HL-60/S4 treated with phorbol 12-myristate 13-acetate at 8.2 ng/mL for 4 days and 3 days (cell line): ENCODE results near the gene SYNE1.

ENCODE experiments used
- in situ Hi-C: fragments of 300-500 bp; cut with MboI; formaldehyde crosslinking; loops from 2 replicates; pipeline ENCODE4 v1.15.0; 2022; ENCODE audit warnings: low sequenced_read_pairs

Gene SYNE1

DNA sequence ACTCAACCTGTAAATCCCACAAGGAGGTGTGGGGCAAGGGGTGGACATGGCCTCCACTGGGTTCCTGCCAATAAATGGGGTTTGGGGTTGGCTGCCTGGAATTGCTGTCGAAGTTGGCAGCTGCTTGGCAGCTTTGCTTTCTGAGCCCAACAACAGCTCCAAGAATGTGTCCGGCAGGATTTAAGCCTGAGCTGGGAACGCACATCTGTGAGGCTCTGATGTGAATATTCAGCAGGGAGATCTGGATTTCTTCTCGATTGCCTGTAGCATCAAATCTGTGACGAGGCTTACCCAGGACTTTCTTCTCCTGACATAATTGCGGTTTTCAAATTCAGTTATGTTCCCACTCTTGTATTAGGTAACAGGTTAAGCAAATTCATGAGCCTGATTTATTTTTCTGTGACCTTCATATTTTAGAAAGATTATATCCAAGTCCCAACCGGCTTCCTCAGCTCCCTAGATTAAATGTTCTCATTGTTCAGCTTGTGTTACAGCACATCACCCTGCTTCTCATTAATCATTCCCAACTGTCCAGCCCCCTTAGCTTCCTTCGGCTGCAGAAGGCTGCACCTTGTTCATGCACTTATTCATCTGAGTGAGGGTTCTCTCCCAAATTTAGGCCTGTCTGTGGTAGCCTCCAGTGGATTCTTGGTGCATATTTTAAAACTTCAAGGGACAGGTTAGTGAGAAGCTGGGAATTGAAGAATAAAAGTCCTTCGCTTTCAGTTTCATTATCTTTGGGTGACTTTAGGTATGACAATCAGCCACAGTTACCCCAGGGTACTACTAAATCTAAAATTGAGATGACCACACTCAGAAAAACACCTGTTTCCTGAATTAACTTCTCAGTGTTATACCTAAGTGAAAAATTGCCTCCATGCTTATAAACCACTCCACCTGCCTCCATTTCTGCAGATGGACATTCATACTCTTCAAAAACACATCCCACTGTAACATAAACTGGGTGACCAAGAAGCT is 519.7 kb downstream of the SYNE1 start:
- in situ Hi-C loops, result no loop called here

GRCh38 chr6:152112491-152113261 is 524.5 kb downstream of the SYNE1 start:
- in situ Hi-C loops, result no loop called here

GRCh38 chr6:152110886-152111820 is 526.0 kb downstream of the SYNE1 start:
- in situ Hi-C loops, result no loop called here

GRCh38 chr6:152107973-152108372 is 529.2 kb downstream of the SYNE1 start:
- in situ Hi-C loops, result no loop called here

DNA sequence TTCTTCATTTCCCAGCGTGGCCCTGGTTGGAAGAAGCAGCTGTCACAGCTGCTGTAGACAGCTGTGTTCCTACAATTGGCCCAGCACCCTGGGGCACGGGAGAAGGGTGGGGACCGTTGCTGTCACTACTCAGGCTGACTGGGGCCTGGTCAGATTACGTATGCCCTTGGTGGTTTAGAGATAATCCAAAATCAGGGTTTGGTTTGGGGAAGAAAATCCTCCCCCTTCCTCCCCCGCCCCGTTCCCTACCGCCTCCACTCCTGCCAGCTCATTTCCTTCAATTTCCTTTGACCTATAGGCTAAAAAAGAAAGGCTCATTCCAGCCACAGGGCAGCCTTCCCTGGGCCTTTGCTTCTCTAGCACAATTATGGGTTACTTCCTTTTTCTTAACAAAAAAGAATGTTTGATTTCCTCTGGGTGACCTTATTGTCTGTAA is 537.0 kb downstream of the SYNE1 start:
- in situ Hi-C loops, result no loop called here

DNA sequence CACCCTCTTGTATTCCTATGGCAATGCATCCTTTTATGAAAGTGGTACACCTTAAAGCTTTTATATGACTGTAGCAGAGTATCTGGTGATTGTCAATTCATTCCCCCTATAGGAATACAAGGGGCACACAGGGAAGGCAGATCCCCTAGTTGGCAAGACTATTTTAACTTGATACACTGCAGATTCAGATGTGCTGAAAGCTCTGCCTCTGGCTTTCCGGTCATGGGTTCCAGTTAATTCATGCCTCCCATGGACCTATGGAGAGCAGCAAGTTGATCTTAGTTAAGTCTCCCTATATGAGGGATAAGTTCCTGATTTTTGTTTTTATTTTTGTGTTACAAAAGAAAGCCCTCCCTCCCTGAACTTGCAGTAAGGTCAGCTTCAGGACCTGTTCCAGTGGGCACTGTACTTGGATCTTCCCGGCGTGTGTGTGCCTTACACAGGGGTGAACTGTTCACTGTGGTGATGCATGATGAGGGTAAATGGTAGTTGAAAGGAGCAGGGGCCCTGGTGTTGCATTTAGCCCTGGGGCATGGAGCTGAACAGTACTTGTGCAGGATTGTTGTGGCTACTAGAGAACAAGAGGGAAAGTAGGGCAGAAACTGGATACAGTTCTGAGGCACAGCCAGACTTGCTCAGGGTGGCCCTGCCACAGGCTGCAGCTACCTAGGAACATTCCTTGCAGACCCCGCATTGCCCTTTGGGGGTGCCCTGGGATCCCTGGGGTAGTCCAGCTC is 537.5 kb downstream of the SYNE1 start:
- in situ Hi-C loops, result no loop called here

GRCh38 chr6:152098683-152099082 is 538.5 kb downstream of the SYNE1 start:
- in situ Hi-C loops, result no loop called here

DNA sequence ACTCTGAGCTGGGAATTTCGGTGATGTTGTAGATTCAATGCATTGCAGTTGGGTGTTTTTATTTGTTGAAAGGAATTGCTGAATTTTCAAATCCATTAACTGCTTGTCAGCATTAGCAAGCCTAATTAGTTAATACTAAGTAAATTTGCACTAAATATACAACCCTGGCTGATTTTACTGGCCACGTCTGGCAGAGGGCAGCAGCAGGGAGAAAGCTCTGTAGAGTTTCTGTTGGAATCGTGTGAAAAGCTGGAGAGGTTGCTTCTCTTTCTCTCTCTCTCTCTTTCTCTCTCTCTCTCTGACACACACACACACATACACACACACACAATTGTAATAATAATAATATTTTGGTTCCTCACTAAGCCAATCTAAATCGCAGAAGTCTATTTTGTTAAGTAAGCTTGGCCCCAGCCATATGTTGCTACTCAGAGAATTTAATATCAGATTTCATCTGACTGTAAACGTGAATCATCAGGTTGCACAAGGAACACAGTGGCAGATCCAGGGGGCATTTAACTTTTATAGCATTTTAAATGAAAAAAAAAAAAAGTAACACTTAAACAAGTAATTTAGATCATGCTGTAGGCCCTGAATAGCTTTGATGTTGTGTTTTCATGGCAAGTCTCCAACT is 540.2 kb downstream of the SYNE1 start:
- in situ Hi-C loops, result no loop called here

DNA sequence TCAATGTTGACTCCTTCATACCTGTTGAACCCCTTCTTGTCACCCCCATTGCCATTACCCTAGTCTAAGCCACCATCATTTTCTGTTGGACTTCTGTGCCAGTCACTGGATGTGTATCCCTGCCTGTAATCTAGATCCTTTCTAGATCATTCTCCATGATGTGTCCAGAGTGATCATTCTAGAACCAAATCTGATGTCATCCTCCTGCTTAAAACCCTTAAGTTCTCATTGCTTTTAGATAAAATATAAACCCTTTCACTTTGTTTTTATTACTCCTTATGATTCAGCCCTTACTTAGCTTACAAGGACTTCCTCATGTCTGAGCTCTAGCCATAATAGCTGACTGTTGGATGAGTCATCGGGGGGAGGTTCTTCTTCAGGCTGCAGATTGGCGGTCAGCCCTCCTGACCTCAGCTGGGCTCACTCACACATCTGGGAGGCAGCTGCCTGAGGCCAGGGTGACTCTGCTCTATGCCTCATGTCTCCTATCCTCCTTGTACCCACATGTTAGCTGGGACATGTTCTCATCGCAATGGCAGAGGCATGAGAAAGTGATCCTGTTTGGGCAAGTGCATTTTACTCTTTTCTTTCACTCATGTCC is 542.1 kb downstream of the SYNE1 start:
- in situ Hi-C loops, result no loop called here

- in situ Hi-C loops, result no loop called here
These were observed 542.9 kb downstream of the SYNE1 start for GRCh38 chr6:152094276-152094675.

- in situ Hi-C loops, result no loop called here
These were observed 543.5 kb downstream of the SYNE1 start for GRCh38 chr6:152093711-152094110.

- in situ Hi-C loops, result no loop called here
These were observed 545.3 kb downstream of the SYNE1 start for GRCh38 chr6:152091851-152092341.

DNA sequence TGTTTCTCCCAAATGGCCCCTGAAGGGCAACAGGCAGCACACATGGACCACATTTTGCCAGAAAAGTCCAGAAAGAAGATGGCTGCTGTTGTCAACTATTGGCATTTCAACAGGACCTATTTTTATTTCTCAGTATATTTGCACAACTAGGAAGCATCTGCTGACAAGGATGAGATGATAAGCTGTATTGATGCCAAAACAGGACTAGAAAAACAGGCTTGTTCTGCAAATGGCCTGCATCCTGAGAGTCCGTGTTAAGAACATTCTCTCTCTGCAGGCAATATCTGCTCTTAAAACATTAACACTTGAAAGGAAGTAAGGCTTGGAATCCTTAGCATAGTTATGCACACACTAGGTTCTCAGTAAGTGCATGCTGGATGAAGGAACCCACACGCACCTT is 546.0 kb downstream of the SYNE1 start:
- in situ Hi-C loops, result no loop called here

GRCh38 chr6:152089992-152090391 is 547.2 kb downstream of the SYNE1 start:
- in situ Hi-C loops, result no loop called here

DNA sequence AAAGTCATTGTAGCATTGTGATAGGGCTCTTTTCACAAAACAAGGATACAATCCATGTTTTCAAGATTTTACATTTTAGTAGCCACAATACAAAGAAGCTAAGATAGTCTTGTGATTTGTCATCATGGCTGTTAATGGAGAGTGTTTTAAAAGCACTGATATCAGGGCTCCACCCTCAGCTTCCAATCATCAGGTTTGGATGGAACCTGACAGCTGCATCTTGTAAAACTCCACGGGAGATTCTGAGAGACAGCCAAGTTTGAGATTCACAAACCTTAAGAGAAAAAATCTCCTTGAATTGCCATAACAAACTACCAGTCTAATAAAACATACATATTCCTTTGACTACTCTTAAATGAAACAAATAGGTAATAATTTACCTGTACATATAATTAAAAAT is 549.5 kb downstream of the SYNE1 start:
- in situ Hi-C loops, result no loop called here

- in situ Hi-C loops, result no loop called here
These were observed 550.1 kb downstream of the SYNE1 start for GRCh38 chr6:152087096-152087495.

DNA sequence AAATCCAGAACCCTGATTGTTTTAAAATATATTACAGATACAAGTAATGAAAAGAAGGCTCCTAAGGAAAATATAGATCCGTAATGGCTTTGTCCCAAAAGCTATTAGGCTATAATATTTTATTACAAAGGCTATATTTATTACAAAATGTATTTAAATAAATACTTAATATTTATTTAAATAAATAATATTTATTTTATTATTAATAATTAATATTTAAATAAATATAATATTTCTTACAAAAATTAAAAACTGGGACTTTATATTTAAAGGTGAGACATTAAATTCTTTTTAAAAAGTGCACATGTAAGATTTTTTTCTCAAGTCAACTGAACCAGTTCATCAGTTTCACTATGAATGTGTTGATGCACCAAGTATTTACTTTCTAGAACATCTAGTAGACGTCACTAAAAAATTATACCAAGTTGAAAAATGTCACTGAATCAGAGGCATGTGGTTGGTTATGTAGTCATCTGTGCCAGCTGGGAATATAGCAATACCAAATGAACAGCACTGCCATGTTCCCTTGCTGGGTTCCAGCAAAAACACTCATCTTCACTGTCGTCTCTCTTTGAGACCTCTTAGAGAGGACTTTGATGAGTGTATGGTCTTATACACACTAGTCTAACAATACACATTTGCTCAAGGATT is 550.8 kb downstream of the SYNE1 start:
- in situ Hi-C loops, result no loop called here

DNA sequence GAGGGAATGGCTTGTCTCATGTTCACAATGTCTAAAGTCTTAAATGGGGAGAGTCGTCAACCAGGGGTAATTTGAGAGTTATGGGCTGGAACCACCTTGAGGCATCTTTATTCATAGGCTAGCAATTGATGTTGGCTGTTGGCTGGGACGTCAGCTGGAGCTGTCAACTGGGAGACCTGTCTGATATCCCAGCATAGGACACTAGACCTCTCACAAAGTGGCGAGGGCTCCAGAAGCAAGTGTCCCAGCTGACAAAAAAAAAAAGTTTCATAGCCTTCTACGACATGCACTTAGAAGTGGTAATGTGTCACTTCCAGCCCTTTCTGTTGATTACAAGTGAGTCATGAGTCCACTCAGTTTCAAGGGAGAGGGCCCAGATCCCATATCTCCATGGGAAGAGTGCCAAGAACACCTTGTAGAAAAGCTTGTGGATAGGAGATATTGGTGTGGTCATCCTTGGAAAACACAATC is 551.7 kb downstream of the SYNE1 start:
- in situ Hi-C loops, result no loop called here
